MG63 (cell line): Measurements from ENCODE around the gene CDC14B. TPM values are rescaled to one million over a fixed set of nuclear protein-coding genes. Genes with fewer than 3 reads are reported as not detected.
A peak's percentile ranks its signal among the peaks of the same experiment; 100 is the strongest.
"Not testable (repeated sequence)": the region's sequence is repeated elsewhere in the genome, so short reads cannot be mapped to it uniquely, and the experiment has no call there.

Source experiments
- DNase-seq: peaks from one replicate; pipeline ENCODE4 v3.0.0-alpha.2; 2020
- H3K27me3 ChIP-seq: fragments of 250-450 bp; sonication (Bioruptor Pico); 2 replicates; pipeline ENCODE4 v1.5.1; 2020; ENCODE audit warnings: mild to moderate bottlenecking, moderate library complexity
- H3K36me3 ChIP-seq: fragments of 250-450 bp; sonication (Bioruptor Pico); 2 replicates; pipeline ENCODE4 v1.5.1; 2020; ENCODE audit warnings: mild to moderate bottlenecking, moderate library complexity
- H3K4me3 ChIP-seq: fragments of 250-450 bp; sonication (Bioruptor Pico); 2 replicates; pipeline ENCODE4 v1.5.1; 2020; ENCODE audit warnings: mild to moderate bottlenecking, moderate library complexity
- H3K9me3 ChIP-seq: fragments of 250-450 bp; sonication (Bioruptor Pico); 2 replicates; pipeline ENCODE4 v1.5.1; 2020; ENCODE audit warnings: mild to moderate bottlenecking, moderate library complexity
- total RNA-seq: library from RNA; depleted of rRNA; stranded (reverse); fragments of >200 nt; shearing (Covaris generic); gene quantifications from 2 replicates; pipeline ENCODE4 v1.2.3, GENCODE V29; 2014; ENCODE audit warnings: low replicate concordance

CDC14B gene
- total RNA-seq, 1 experiment from 2014 or later, result 4.0 TPM

- peak overlapping the region; percentile 54 for H3K4me3 ChIP-seq
- H3K27me3 ChIP-seq, result no peaks in the 10 kb centered on the region
- no peaks in the 10 kb centered on the region for H3K36me3 ChIP-seq
- no peak for DNase-seq
- H3K9me3 ChIP-seq, result no peaks in the 10 kb centered on the region
Measured at GRCh38 chr9:96565671-96566497, 53.8 kb downstream of the CDC14B start.

- DNase-seq, result no peak
- no peaks in the 10 kb centered on the region for H3K9me3 ChIP-seq
- no peaks in the 10 kb centered on the region for H3K36me3 ChIP-seq
- no peaks in the 10 kb centered on the region for H3K27me3 ChIP-seq
- no peak overlapping the region for H3K4me3 ChIP-seq
Measured at GRCh38 chr9:96564217-96564616, 55.4 kb downstream of the CDC14B start.

DNA sequence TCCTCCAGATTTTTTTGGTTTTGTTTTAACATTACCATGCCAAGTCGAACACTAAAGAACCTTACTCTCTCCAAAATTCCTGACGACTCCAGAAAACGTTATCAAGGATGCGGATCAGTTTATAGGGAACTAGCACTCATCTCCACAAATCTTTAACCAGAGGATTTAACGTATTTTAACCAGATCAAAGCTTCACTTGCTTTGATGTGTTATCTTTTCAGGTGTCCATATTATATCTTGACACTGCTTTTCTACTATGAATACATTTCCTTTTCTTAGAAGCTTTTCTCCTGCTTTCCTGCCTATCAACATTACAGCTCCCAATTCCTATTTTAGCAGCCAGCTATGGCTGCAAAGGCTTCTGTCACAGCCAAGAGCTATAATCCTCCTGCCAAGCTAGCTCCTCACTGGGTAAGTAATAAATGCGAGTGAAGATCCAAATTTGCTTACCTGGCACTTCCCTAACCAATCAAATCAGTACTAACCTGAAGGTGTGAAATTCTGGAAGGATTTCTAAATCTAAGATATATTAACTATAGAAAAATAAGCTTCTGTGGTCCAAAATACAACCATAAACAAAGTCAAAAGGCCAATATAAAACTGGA lies 60.2 kb downstream of the CDC14B start:
- Histone ChIP-seq H3K4me3 (no peak overlapping the region), H3K27me3 (no peaks in the 10 kb centered on the region), H3K9me3 (no peaks in the 10 kb centered on the region), H3K36me3 (no peaks in the 10 kb centered on the region)
- no peak for DNase-seq

- H3K36me3 ChIP-seq, result no peaks in the 10 kb centered on the region
- no peak for DNase-seq
- H3K4me3 ChIP-seq, result no peak overlapping the region
- H3K9me3 ChIP-seq, result no peaks in the 10 kb centered on the region
- no peaks in the 10 kb centered on the region for H3K27me3 ChIP-seq
Measured at GRCh38 chr9:96557921-96558320, 61.7 kb downstream of the CDC14B start.

DNA sequence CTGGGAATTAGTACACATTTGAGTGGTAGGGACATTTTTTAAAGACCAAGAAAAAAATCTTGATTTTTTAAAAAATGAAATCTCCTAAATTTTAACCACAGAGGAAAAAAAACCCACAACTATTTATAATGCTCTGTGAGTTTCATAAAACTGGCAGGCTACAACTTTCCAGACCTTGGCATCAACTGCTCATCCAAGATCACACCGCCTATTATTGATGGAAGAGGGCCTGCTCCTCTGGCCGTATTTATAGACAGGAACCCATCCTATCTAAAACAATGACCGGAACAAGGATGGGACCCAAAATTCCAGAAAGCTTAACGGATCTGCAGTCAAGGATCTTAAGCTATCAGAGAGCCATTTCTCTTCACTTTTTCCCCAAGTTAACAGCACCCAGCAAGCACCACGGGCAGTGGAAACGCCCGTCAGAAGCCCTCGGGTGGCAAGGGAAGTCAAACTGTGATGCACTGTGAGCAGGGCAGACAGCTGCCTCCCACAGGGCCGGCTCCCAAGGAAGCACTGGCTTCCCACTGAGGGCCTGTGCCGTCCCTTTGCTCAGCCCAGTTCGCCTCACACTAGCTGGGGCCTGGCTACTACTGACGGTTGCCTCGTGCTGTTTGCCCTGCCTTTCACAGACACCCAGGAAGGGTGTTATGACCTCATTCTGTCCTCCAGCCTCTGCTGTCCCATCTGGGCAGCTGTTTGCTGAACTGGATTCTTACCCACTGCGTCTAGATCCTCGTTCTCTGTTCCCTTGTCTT lies 62.8 kb downstream of the CDC14B start:
- Histone ChIP-seq H3K4me3 (peak overlapping the region; percentile 19), H3K36me3 (no peaks in the 10 kb centered on the region), H3K27me3 (no peaks in the 10 kb centered on the region), H3K9me3 (no peaks in the 10 kb centered on the region)
- peak; percentile 69 for DNase-seq

DNA sequence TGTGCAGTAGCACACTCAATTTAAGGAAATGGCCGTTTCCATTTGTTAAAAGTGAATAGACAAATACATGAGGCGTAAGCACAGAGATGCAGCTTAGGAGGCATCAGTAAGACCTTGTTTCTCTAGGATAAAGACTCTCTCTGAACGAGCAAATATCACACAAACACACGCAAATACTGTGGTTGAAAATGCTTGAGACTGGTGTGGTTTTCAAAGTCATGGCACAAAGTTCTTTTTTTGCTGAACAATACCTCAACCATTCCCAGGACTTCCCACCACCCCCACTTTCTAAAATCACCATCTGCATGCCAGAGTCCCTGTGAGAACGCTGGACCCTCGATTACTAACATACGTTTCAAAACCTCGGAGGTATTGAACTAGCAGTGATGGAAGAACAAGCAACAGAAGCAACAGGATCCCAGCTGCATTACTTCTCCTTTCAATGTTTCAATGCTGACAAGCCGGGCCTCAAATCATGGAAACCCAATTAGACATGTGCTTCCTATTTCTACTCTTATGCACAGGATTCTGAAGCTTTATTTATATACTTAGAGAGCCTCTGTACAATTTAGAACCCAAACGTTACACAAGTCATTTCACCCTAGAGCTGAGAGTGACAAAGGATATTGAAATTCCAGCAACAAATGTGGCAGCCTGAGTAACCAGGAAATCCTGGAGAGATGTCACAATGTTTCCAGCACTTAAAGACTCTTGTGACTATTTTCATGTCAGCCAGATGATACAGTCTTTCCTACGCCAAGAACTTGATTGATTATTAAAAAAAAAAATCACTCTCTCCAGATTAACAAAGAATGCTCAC lies 63.9 kb downstream of the CDC14B start:
- H3K27me3 ChIP-seq, result no peaks in the 10 kb centered on the region
- H3K4me3 ChIP-seq, result peak overlapping the region; percentile 19
- DNase-seq, result no peak
- no peaks in the 10 kb centered on the region for H3K9me3 ChIP-seq
- H3K36me3 ChIP-seq, result no peaks in the 10 kb centered on the region

- Histone ChIP-seq H3K4me3 (no peak overlapping the region), H3K36me3 (no peaks in the 10 kb centered on the region), H3K27me3 (no peaks in the 10 kb centered on the region), H3K9me3 (no peaks in the 10 kb centered on the region)
- DNase-seq, result peak; percentile 62
Measured at GRCh38 chr9:96554801-96555566, 64.7 kb downstream of the CDC14B start.

- Histone ChIP-seq H3K27me3 (no peaks in the 10 kb centered on the region), H3K4me3 (no peak overlapping the region)
- no peak for DNase-seq
Measured at GRCh38 chr9:96554326-96554725, 65.3 kb downstream of the CDC14B start.

DNA sequence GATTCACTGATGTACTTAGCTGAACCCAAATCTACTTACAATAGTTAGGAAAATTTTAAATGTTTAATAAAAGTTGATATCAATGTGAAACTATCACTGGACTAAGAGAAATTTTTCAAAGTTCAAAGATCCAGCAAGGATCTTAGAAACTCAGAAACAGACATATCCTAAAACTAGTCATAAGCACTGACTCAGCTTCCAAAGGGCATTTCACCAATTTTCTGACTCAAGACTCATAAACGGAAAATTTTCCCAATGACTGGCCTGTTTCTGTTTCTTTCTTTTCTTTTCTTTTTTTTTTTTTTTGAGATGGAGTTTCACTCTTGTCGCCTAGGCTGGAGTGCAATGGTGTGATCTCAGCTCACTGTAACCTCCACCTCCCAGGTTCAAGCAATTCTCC lies 66.6 kb downstream of the CDC14B start:
- H3K4me3 ChIP-seq, result no peak overlapping the region
- no peaks in the 10 kb centered on the region for H3K36me3 ChIP-seq
- no peak for DNase-seq
- H3K27me3 ChIP-seq, result no peaks in the 10 kb centered on the region
- H3K9me3 ChIP-seq, result no peaks in the 10 kb centered on the region

More at GRCh38 chr9:96554326-96554725, 65.3 kb downstream of the CDC14B start:
- no peaks in the 10 kb centered on the region for H3K9me3 ChIP-seq
- H3K36me3 ChIP-seq, result no peaks in the 10 kb centered on the region

- H3K27me3 ChIP-seq, result no peaks in the 10 kb centered on the region
- DNase-seq, result no peak
- H3K9me3 ChIP-seq, result no peaks in the 10 kb centered on the region
- H3K4me3 ChIP-seq, result no peak overlapping the region
- H3K36me3 ChIP-seq, result no peaks in the 10 kb centered on the region
Measured at GRCh38 chr9:96551403-96551802, 68.2 kb downstream of the CDC14B start.

GRCh38 chr9:96550659-96551058 lies 69.0 kb downstream of the CDC14B start:
- no peak overlapping the region for H3K4me3 ChIP-seq
- no peaks in the 10 kb centered on the region for H3K27me3 ChIP-seq
- no peaks in the 10 kb centered on the region for H3K9me3 ChIP-seq
- H3K36me3 ChIP-seq, result no peaks in the 10 kb centered on the region
- no peak for DNase-seq

- H3K4me3 ChIP-seq, H3K9me3 ChIP-seq, H3K27me3 ChIP-seq, H3K36me3 ChIP-seq, DNase-seq: not testable (repeated sequence)
Measured at GRCh38 chr9:96543131-96543530, 76.5 kb downstream of the CDC14B start.

DNA sequence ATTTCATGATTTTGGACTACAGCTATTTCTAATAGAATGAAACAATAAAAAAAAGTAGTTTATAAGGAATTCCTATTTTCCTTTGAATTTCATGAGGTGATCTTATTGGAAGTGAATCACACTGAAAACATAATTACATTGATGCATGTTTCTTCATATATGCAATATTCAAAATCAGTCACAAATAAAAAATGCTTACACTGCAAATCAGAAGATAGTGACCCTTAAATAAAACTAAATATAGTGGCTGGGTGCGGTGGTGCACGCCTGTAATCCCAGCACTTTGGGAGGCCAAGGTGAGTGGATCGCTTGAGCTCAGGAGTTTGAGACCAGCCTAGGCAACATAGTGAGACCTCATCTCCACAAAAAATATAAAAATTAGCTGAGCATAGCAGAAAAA lies 79.5 kb downstream of the CDC14B start:
- Histone ChIP-seq H3K4me3 (no peak overlapping the region), H3K9me3 (no peaks in the 10 kb centered on the region), H3K27me3 (no peaks in the 10 kb centered on the region), H3K36me3 (no peaks in the 10 kb centered on the region)
- no peak for DNase-seq

DNA sequence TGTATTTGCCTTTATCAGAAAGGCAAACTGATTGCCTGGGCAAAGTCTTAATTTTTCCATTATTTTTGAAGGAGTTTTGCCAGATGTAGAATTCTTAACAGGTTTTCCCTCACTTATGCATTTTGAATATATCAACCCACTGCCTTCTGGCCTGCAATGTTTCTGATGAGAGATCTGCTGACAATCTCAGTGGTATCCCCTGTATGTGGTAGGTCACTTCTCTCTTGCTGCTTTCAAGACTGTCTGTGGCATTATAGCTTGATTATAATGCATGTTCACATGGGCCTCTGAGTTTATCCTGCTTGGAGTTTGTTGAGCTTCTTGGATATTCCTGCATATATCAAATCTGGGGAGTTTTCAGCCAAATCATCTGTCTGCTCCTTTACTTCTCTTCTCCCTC lies 87.5 kb downstream of the CDC14B start:
- DNase-seq, result no peak
- peaks cover 5% of the 10 kb centered on the region for H3K9me3 ChIP-seq

DNA sequence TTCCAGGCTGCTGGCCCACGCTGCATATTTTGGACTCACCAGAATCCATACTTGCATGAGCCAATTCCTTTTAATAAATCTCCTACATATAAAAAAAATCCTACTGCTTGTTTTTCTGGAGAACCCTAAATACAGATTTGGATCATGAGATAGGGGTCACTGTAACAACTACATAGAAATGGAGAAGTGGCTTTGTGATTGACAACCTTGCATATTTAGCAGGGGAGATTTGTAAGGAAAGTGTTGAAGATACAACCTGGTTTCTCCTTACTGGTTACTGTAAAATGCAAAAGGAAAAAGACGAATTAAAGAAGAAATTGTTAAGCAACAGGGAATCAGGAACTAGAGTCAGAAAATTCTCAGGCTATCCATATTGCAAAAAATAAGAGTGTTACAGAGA lies 94.9 kb downstream of the CDC14B start:
- Histone ChIP-seq H3K27me3 (no peaks in the 10 kb centered on the region), H3K4me3 (no peak overlapping the region), H3K9me3 (no peaks in the 10 kb centered on the region), H3K36me3 (no peaks in the 10 kb centered on the region)
- no peak for DNase-seq

More for the DNA sequence above, 87.5 kb downstream of the CDC14B start:
- peaks cover 3% of the 10 kb centered on the region; the same call in 1 of the 2 replicates for H3K36me3 ChIP-seq
- no peaks in the 10 kb centered on the region for H3K27me3 ChIP-seq
- H3K4me3 ChIP-seq, result no peak overlapping the region

DNA sequence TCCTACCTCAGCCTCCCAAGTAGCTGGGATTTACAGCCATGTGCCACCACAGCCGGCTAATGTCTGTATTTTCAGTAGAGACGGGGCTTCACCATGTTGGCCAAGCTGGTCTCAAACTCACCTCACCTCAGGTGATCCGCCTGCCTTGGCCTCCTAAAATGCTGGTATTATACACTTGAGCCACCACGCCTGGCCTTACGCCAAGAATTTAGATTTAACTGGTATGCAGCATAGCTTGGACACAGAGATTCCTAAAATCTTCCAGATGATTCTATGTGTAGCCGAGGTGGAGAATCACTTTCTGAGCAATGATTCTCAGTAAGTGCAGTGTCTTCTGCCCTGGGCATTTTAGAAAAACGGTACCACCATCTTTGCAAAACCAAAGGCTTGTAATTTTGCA lies 95.6 kb downstream of the CDC14B start:
- Histone ChIP-seq H3K4me3 (no peak overlapping the region), H3K36me3 (no peaks in the 10 kb centered on the region), H3K27me3 (no peaks in the 10 kb centered on the region), H3K9me3 (no peaks in the 10 kb centered on the region)
- no peak for DNase-seq
